ENCODE results near the gene MANEAL.
"Not testable (repeated sequence)": the region's sequence is repeated elsewhere in the genome, so short reads cannot be mapped to it uniquely, and the experiment has no call there.

Gene MANEAL

GRCh38 chr1:37764414-37764825, 29.2 kb upstream of the MANEAL start:
- TF ChIP-seq CTCF (IDR thresholded peaks at IDR 0.05; ENCODE audit: insufficient read depth, low read depth, low read length, missing control alignments): no peak
- no peak overlapping the region for H3K4me3 ChIP-seq (ENCODE audit: low read length)
- DNase-seq (ENCODE audit: low read depth): peak; percentile 62

GRCh38 chr1:37764888-37765441, 28.7 kb upstream of the MANEAL start, which contains the start of gene EPHA10:
EPHA10 (minus strand) TSS chr1:37765120; CDS start chr1:37765066, 54 bp downstream.
- H3K4me3 ChIP-seq (ENCODE audit: low read length): no peak within 1 kb of the TSS
- TF ChIP-seq CTCF (IDR thresholded peaks at IDR 0.05; ENCODE audit: insufficient read depth, low read depth, low read length, missing control alignments): no peak
- DNase-seq (ENCODE audit: low read depth): no peak

GRCh38 chr1:37765916-37766664, 27.6 kb upstream of the MANEAL start:
- H3K4me3 ChIP-seq (ENCODE audit: low read length): no peak overlapping the region
- DNase-seq (ENCODE audit: low read depth): no peak
- TF ChIP-seq CTCF (IDR thresholded peaks at IDR 0.05; ENCODE audit: insufficient read depth, low read depth, low read length, missing control alignments): no peak

- DNase-seq (ENCODE audit: low read depth): no peak
- no peak overlapping the region for H3K4me3 ChIP-seq (ENCODE audit: low read length)
- TF ChIP-seq CTCF (IDR thresholded peaks at IDR 0.05; ENCODE audit: insufficient read depth, low read depth, low read length, missing control alignments): no peak
Measured at GRCh38 chr1:37767488-37767887, 26.2 kb upstream of the MANEAL start.

- DNase-seq (ENCODE audit: low read depth); H3K4me3 ChIP-seq (ENCODE audit: low read length): not testable (repeated sequence)
Measured at GRCh38 chr1:37771440-37771839, 22.2 kb upstream of the MANEAL start.

- H3K4me3 ChIP-seq (ENCODE audit: low read length): no peak overlapping the region
- DNase-seq (ENCODE audit: low read depth): no peak
- no peak for TF ChIP-seq CTCF (IDR thresholded peaks at IDR 0.05; ENCODE audit: insufficient read depth, low read depth, low read length, missing control alignments)
Measured at GRCh38 chr1:37776946-37777516, 16.6 kb upstream of the MANEAL start.

- no peak for DNase-seq (ENCODE audit: low read depth)
- TF ChIP-seq CTCF (IDR thresholded peaks at IDR 0.05; ENCODE audit: insufficient read depth, low read depth, low read length, missing control alignments): no peak
Measured at GRCh38 chr1:37778654-37779053, 15.0 kb upstream of the MANEAL start.

More at GRCh38 chr1:37778654-37779053, 15.0 kb upstream of the MANEAL start:
- no peak overlapping the region for H3K4me3 ChIP-seq (ENCODE audit: low read length)
